ENCODE measurements around the gene OR52K1. TPM values are rescaled to one million over a fixed set of nuclear protein-coding genes. Genes with fewer than 3 reads are reported as not detected.
"Not testable (repeated sequence)": the region's sequence is repeated elsewhere in the genome, so short reads cannot be mapped to it uniquely, and the experiment has no call there.

OR52K1 gene
- total RNA-seq, 1 donor: under 0.01 TPM

DNA sequence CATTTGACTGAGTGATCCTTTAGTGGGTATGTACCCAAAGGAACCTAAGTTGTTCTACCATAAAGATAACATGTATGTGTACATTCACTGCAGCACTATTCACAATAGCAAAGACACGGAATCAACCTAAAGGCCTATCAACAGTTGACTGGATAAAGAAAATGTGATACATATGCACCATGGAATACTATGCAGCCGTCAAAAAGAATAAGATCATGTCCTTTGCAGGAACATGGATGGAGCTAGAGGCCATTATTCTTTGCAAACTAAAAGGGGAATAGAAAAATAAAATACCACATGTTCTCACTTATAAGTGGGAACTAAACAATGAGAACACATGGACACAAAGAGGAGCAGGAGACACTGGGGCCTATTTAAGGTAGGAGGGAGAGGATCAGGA is 9.0 kb downstream of the OR52K1 start:
- DNase-seq (ENCODE audit: low read depth in 2 of 3, low spot score in 2 of 3): not testable (repeated sequence)

DNA sequence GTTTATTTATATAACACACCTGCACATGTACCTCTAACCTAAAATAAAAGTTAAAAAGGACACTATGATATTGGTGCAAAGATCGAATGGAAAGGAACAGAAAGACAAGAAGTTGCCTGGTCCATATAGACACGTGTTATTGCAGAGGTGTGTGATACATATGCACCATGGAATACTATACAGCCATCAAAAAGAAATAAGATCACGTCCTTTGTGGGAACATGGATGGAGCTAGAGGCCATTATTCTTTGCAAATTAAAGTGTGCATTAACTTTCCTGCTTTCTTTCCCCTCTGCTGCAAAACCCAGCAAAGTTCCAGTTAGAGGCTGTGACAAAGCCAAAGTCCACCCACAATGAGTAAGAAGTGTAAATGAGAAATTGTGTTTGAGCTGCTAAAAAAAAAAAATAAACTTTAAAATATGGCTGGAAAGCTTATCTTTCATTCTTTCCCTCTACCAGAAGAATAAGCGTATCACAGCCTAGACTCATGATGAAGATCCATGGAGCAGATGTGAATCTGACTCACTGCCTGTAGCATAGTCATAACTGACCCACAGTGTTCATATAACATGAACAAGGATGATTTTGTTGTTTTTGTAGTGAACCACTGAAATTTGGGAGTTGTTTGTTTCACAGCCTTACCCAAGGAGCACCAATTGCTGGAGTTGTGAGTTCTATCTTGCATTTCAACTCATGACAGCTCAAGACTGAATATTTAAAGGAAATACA is 9.6 kb downstream of the OR52K1 start:
- no peak for DNase-seq (ENCODE audit: low read depth in 2 of 3, low spot score in 2 of 3)

DNA sequence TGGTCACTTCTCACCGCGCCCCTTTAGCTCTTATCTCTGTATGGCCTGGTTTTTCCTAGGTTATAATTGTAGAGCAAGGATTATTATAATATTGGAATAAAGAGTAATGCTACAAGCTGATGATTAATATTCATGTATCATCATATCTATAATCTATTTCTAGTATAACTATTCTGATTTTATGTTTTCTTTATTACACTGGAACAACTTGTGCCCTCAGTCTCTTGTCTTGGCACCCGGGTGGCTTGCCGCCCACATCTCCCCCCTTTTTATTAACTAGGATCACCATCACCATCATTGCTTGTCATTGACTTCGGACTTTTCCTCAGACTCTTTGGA is 11.0 kb downstream of the OR52K1 start:
- no peak for DNase-seq (ENCODE audit: low read depth in 2 of 3, low spot score in 2 of 3)

DNA sequence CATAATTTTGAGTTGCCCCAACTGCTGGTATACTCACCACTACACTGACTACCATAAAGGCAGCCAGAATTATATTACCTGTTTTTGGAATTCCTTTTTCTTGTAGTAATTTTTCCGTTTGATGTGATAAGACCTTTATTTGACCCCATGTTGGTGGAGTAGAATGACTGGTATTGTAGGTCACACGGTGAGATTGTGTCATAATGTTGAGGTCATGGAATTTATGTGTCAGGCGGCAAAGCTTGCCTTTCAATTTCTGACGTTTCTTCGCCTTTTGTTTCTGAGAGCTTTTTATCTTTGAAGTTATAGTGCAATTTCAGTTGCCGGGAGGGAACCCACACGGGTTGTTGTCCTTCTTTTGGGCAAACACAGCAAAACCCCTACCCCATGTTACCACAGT is 13.0 kb downstream of the OR52K1 start:
- no peak for DNase-seq (ENCODE audit: low read depth in 2 of 3, low spot score in 2 of 3)

DNA sequence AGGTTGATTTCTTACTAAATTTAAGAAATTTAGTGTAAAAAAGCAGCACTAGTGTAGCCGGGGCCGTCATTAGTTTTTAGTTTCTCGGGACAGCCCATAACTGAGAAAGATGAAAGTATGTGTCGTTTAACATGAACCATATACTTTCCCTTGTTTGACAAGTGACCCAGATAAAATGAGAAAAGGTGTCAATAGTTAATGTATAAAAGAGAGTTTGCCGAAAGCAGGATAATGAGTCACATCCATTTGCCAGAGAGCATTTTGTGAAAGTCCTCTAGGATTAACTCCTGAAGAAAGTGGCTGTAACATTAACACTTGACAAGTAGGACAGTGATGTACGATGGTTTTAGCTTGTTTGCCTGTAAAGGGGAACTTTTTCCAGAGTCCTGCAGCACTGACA is 13.5 kb downstream of the OR52K1 start:
- DNase-seq (ENCODE audit: low read depth in 2 of 3, low spot score in 2 of 3): no peak

DNA sequence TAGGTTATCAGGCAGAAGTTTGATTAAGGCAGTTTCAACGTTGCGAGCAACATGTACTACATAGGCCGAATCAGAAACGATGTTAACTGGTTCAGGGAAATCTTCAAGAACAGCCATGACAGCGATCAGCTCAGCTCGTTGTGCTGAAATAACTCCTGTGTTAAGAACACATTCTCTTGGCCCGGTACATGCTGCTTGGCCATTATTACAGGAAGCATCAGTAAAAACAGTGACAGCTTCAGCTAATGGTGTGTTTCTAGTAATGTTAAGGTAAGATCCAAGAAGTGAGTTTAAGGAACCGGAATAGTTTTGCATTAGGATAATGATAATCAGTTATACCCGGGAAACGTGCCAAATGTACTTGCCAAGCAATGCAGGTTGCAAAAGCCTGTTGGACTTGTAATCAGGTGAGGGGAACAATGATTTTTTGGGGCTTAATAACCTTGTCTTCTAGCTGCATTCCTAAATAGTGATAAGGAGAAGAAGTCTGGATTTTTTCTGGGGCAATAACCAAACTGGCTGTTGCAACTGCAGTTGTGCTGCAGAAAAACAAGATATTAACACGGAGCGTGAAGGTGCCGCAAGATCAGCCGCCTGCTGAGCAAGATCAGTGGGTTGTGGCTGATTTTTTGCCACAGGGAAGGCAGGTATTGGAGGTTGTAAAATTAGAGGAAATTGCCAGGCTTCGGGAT is 14.3 kb downstream of the OR52K1 start:
- DNase-seq (ENCODE audit: low read depth in 2 of 3, low spot score in 2 of 3): no peak

DNA sequence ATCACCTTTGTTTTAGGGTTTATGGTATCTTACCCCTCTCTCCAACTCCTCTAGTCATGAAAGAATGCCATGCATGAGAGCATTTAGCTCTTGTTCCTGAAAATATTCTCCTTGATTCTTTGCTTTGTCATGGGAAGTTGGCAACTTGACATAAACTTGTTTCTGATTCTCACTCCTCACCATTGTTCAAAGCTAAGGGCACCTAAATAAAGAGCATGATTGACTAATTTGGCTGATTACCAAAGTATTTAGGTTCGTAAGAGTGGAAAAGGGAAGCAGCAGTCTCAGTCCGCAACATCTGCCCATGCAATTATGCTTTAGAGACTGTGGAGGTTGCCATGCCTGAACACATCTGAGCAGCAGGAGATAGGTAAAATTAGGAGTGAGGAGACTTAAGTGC is 26.4 kb downstream of the OR52K1 start:
- peak in 2 of 3 donors; percentile 1 to 55 for DNase-seq (ENCODE audit: low read depth in 2 of 3, low spot score in 2 of 3)

DNA sequence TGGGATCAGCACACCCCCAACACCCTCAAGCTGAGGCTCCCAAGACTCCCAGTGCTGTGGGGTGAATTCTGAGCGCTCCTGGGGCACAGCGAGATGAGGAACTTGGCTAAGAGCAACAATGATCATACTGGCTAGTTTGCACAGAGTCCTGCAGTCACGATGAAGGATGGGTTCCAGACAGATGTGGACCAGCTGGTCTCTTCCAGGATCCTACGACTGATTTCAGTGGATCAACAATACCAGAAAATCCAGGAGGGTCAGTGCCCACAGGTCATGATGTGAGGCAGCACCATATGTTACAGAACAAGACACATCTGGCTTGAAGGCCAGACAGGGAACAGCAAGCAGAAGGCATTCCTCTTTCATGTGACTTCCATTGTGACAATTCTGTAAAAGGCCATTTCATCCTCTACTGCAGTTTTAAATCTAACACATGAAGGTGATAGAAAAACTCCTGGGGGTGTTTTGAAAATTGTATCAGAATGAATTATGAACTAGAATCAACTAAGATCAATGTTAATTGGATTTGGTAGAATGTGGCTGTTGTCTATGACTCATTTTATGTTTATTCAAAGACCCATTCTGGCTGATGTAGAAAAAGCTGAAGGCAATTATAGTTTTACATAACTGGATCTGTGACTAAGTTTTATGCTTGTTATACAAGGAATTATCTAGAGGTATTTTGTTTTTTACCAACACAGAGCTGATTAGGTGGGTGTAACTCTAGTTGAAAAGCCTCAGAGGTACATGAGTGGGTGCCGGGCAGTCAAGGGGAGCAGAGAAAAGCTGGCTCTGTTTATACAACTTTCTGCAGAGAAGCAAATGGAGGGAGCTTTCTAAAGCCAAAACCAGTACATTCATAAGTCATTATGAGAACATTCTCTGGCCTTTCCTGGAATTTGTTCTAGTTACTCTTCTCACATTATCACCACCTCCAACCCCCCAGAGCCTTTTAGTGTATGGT is 29.1 kb downstream of the OR52K1 start:
- DNase-seq (ENCODE audit: low read depth in 2 of 3, low spot score in 2 of 3): no peak

DNA sequence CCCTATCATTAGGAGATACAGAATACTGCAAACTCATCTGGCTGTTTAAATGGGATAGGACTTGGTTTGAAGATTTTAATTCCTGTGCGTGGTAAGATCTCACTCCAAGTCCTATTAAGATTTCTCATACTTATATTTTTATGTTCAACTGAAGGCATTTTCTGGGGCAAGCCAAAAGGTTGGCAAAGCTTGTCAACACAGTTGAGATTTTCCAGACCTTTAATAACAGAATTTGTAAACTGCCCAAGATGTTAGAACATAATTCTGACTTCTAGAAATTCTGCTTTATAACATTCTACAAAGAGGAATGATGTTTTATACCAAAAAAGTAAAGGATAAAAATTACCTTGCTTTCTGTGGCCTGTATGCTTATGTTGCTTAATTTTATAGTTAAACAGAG is 31.8 kb downstream of the OR52K1 start:
- no peak for DNase-seq (ENCODE audit: low read depth in 2 of 3, low spot score in 2 of 3)

DNA sequence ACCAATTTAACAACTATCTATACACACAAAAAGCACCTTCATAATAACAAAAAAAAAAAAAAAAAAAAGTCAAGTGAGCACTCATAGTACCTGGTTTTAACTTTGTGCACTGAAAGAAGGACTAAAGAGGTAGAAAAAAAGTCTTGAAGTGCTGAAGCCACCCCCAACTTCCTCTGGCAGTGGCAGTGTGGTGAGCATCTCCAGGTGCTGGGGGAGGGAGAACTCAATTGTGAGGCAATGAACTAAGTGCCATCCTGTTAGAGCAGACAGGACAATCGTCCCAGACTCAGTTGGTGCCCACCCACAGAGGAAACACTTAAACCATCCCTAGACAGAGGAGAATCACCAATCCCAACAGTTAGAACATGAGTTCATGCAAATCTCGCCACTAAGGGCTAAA is 39.9 kb downstream of the OR52K1 start:
- no peak for DNase-seq (ENCODE audit: low read depth in 2 of 3, low spot score in 2 of 3)

DNA sequence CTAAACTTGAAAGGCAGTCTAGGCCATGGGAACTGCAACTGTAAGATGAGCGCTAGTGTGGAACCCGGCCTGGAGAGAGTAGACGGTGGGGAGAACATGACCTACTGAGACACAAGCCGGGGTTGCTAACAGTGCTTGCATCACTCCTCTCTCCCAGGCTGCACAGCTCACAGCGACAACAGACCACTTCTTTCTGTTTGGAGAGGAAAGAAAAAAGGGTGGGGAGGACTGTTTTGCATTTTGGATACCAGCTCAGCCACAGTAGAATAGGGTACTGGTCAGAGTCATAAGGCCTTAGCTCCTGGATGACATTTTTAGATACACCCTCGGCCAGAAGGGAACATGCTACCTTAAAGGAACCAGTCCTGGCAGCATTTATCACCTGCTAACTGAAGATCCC is 40.3 kb downstream of the OR52K1 start:
- DNase-seq (ENCODE audit: low read depth in 2 of 3, low spot score in 2 of 3): no peak

DNA sequence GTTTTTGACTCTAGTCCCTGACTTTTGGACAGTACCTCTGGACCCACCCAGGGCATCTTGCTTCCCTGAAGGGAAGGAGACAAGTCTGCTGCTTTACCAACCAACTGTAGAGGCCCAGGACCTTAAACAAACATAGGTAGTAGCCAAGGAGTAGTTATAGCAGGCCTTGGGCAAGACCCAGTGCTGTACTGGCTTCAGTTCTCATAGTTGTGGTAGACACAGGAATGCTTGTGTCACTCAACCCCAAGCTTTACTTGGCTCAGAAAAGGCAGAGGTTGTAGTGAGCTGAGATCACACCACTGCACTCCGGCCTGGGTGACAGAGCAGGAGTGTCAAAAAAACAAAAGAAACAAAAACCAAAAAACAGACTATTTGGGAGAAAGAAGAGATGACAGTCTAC is 41.2 kb downstream of the OR52K1 start:
- DNase-seq (ENCODE audit: low read depth in 2 of 3, low spot score in 2 of 3): no peak

DNA sequence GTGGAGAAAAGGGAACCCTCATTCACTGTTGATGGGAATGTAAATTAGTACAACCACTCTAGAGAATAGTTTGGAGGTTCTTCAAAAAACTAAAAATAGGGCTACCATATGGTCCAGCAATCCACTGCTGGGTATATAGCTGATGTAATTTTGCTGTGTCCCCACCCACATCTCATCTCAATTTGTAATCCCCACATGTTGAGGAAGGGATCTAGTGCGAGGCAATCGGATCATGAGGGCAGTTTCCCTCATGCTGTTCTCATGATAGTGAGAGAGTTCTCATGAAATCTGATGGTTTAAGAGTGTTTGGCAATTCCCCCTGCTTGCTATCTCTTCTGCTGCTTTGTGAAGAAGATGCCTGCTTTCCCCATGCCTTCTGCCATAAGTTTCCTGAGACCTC is 45.5 kb downstream of the OR52K1 start:
- DNase-seq (ENCODE audit: low read depth in 2 of 3, low spot score in 2 of 3): no peak

DNA sequence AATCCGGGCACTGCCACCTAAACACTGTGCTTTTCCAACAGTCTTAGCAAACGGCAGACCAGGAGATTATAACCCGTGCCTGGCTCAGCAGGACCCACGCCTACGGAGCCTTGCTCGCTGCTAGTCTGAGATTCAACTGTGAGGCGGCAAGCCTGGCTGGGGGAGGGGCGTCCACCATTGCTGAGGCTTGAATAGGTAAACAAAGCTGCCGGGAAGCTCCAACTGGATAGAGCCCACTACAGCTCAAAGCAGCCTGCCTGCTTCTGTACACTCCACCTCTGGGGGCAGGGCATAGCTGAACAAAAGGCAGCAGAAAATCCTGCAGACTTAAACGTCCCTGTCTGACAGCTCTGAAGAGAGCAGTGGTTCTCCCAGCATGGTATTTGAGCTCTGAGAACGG is 49.2 kb downstream of the OR52K1 start:
- DNase-seq (ENCODE audit: low read depth in 2 of 3, low spot score in 2 of 3): not testable (repeated sequence)

DNA sequence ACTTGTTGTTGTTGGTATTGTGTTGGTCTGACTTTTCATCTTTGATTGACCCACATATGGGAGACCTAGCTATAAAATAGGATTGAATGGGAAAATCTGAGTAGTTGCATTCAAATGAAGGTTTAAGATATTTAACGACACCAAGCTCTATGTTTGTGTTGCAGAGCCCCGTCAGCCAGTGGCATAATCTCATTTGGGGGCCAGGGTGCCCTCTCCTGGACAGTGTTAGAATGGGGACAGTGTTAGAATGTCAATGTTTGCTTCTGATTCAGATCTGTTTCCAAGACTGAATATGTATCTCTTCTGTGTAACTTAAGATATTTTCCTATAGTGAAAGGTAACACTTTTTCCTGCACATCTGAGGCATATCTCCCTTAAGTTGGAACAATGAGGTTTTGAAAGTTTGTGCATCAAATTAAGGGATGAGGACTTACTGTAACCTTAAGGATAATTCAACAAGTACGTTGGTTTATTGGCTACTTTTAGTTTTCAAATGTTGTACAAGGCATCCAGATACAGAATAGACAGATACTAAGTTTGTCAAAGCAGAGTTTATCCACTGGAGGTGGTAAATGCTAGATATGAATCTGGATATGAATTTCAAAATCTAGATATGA is 57.3 kb downstream of the OR52K1 start:
- peak in 2 of 3 donors; percentile 32 to 70 for DNase-seq (ENCODE audit: low read depth in 2 of 3, low spot score in 2 of 3)

DNA sequence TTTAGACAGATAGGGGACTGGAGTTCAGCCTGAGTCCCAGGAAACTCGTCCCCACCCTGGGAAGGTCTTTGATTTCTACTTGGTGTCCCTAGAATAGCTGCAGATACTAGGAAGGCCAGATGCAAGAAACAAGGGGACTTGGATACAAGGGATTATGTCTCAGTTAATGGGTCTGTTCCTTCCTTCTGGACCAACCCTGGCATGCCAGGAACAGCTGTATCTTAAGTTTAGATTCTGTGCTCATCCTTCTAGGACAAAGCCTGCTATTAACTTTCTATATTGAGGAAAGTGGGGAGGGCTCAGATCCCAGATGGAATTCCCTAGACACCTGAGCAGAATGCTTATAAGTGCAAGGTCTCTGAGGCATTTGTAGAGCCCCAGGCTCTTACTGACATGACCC is 58.6 kb downstream of the OR52K1 start:
- DNase-seq (ENCODE audit: low read depth in 2 of 3, low spot score in 2 of 3): no peak

Other genes with a start within 250 kb of the OR52K1 start
- 0.27 TPM for gene OR52B4, start 114.3 kb upstream of the OR52K1 start, total RNA-seq
- 30.7 TPM for gene TRIM21, start 88.9 kb upstream of the OR52K1 start, total RNA-seq
- not detected for gene OR52K2, start 33.4 kb upstream of the OR52K1 start, total RNA-seq
- not detected for gene OR52M1, start 62.5 kb downstream of the OR52K1 start, total RNA-seq
- gene OR52I2, start 99.1 kb downstream of the OR52K1 start, total RNA-seq: not detected
- not detected for gene OR52I1, start 111.4 kb downstream of the OR52K1 start, total RNA-seq
- 11.8 TPM for gene TRIM68, start 125.6 kb downstream of the OR52K1 start, total RNA-seq
- under 0.01 TPM for gene OR51D1, start 154.8 kb downstream of the OR52K1 start, total RNA-seq
- not detected for gene OR51E1, start 161.3 kb downstream of the OR52K1 start, total RNA-seq
- under 0.01 TPM for gene OR51E2, start 215.2 kb downstream of the OR52K1 start, total RNA-seq
- not detected for gene MMP26, start 222.1 kb downstream of the OR52K1 start, total RNA-seq